ENCODE results near the gene UNC5B. TPM values are rescaled to one million over a fixed set of nuclear protein-coding genes. Genes with fewer than 3 reads are reported as not detected.

UNC5B gene
- total and polyA plus RNA-seq, 2 experiments from 2014 or later, result 12.7 to 15.5 TPM

DNA sequence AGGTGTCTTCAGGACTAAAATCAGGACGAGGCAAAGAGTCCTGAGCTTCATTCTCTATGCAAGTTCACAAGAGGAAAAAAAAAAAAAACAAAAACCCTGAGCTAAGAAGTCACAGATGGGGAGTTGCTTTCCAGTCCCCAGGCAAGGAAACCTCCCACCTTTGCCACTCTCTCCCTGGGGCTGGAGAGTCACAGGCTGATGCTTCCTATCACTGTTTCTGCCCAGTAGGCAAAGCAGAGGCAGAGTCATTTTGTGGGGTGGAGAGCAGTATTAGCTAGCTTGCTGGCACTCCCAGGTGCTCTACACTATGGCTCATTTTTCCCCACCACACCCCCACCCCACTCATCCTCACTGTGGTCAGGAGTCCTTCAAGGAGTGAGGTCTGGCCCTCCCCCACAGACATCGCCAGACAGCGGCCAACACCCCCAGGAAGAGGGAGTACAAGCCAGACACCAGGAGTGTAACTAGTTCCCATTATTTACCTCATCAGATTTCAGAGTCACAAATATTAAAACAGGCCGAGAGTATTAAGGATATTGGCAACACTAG lies 34.6 kb upstream of the UNC5B start:
- Histone ChIP-seq H2AFZ (no peak overlapping the region), H3K9me2 (replicated peaks; ENCODE audit: insufficient read depth) (no peaks in the 10 kb centered on the region), H3K4me2 (no peak overlapping the region), H4K20me1 (ENCODE audit: insufficient read depth, poor library complexity, severe bottlenecking) (no peaks in the 10 kb centered on the region), H3K9me3 (ENCODE audit: low read depth) (no peaks in the 10 kb centered on the region), H3K79me2 (no peaks in the 10 kb centered on the region), H3K27ac (no peak overlapping the region), H3K27me3 (no peaks in the 10 kb centered on the region), H3K4me1 (ENCODE audit: insufficient read depth) (no peaks in the 10 kb centered on the region), H3K4me3 (no peak overlapping the region), H3K36me3 (replicated peaks; ENCODE audit: insufficient read depth, low read depth) (no peaks in the 10 kb centered on the region)
- WGBS (ENCODE audit: low lambda C conversion rate, missing lambda C conversion rate), result 81% methylated on average over 4 of the region's 4 CpGs
- DNase-seq (ENCODE audit: low spot score), result no peak
- TF ChIP-seq, protein P1, sequence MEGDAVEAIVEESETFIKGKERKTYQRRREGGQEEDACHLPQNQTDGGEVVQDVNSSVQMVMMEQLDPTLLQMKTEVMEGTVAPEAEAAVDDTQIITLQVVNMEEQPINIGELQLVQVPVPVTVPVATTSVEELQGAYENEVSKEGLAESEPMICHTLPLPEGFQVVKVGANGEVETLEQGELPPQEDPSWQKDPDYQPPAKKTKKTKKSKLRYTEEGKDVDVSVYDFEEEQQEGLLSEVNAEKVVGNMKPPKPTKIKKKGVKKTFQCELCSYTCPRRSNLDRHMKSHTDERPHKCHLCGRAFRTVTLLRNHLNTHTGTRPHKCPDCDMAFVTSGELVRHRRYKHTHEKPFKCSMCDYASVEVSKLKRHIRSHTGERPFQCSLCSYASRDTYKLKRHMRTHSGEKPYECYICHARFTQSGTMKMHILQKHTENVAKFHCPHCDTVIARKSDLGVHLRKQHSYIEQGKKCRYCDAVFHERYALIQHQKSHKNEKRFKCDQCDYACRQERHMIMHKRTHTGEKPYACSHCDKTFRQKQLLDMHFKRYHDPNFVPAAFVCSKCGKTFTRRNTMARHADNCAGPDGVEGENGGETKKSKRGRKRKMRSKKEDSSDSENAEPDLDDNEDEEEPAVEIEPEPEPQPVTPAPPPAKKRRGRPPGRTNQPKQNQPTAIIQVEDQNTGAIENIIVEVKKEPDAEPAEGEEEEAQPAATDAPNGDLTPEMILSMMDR (IDR thresholded peaks at IDR 0.05; ENCODE audit: poor library complexity), result no peak
- TF ChIP-seq EZH2 (IDR thresholded peaks at IDR 0.05; ENCODE audit: borderline replicate concordance) (no peak), EZH2phosphoT487 (IDR thresholded peaks at IDR 0.05; ENCODE audit: low read depth, severe bottlenecking, unreplicated experiment) (no peak)

DNA sequence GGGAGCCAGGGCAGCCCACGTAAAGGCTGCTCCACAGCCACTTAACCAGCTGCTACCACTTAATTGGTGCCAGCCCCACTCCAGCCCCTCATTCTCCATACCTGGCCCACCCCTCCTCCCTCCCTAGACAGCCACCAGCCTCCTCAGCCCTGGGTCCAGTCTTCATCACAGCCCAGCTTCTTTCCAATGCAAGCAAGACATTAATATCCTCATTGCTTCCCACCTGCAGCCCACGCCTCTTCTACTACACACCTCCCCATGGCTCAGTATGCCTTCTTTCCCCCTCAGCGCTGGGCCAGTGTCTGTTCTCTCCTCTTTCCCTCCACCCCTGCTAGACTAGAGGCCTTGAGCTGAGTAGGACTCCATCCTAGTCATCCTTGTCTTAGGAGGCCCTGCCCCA lies 33.5 kb upstream of the UNC5B start:
- Histone ChIP-seq H3K9me3 (ENCODE audit: low read depth) (no peaks in the 10 kb centered on the region), H3K4me3 (no peak overlapping the region), H3K4me1 (ENCODE audit: insufficient read depth) (no peaks in the 10 kb centered on the region), H4K20me1 (ENCODE audit: insufficient read depth, poor library complexity, severe bottlenecking) (no peaks in the 10 kb centered on the region), H3K9me2 (replicated peaks; ENCODE audit: insufficient read depth) (no peaks in the 10 kb centered on the region), H3K27ac (no peak overlapping the region), H2AFZ (no peak overlapping the region), H3K36me3 (replicated peaks; ENCODE audit: insufficient read depth, low read depth) (no peaks in the 10 kb centered on the region), H3K79me2 (no peaks in the 10 kb centered on the region), H3K4me2 (no peak overlapping the region), H3K27me3 (no peaks in the 10 kb centered on the region)
- TF ChIP-seq, protein P1 (IDR thresholded peaks at IDR 0.05; ENCODE audit: poor library complexity), result no peak
- no peak for TF ChIP-seq EZH2phosphoT487 (IDR thresholded peaks at IDR 0.05; ENCODE audit: low read depth, severe bottlenecking, unreplicated experiment)
- TF ChIP-seq EZH2 (IDR thresholded peaks at IDR 0.05; ENCODE audit: borderline replicate concordance), result no peak
- 84% methylated on average over 3 of the region's 3 CpGs for WGBS (ENCODE audit: low lambda C conversion rate, missing lambda C conversion rate)
- no peak for DNase-seq (ENCODE audit: low spot score)

DNA sequence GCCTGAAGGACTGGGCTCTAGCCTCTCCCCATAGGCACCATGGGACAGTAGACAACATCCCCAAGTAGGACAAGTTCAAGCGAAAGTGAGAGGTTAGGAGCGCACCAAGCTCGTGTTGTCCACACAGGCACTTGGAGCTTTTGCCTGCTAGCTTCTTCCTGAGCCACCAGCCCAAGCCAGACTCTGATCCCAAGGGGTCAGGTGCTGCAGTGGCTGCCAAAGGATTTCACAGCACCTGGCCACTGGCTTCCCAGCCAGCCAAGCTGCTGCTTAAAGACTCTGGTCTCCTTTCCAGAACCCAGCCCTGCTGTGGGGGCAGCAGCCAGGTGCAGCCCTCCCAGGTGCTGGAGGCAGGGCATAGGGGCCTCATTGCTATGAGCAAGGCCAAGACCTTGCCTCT lies 33.0 kb upstream of the UNC5B start:
- H3K9me2 ChIP-seq (replicated peaks; ENCODE audit: insufficient read depth), result no peaks in the 10 kb centered on the region

DNA sequence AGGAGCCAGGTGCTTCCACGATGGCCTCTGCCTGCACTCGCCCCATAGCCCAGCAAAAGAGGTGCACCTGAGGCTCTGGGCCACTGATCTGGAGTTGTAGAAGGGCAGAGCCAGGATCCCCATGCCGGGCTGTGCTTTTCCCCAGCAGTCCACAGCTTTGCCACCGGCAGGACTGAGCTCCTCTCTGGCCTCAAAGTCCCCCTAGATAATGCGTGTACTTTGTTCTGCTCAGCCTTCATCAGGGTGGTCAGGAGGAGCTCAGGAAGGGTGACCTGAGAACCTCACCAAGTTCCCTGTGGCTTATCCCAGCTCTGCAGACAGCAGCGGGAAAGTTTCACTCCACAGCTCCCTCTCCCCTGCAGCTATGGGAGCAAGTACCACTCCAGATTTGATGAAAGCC lies 27.9 kb upstream of the UNC5B start:
- no peaks in the 10 kb centered on the region for H3K79me2 ChIP-seq
- WGBS (ENCODE audit: low lambda C conversion rate, missing lambda C conversion rate), result 75% methylated on average over 6 of the region's 6 CpGs
- no peaks in the 10 kb centered on the region for H3K4me1 ChIP-seq (ENCODE audit: insufficient read depth)
- no peaks in the 10 kb centered on the region for H3K36me3 ChIP-seq (replicated peaks; ENCODE audit: insufficient read depth, low read depth)
- TF ChIP-seq EZH2phosphoT487 (IDR thresholded peaks at IDR 0.05; ENCODE audit: low read depth, severe bottlenecking, unreplicated experiment), result no peak
- no peak for TF ChIP-seq EZH2 (IDR thresholded peaks at IDR 0.05; ENCODE audit: borderline replicate concordance)
- TF ChIP-seq, protein P1 (IDR thresholded peaks at IDR 0.05; ENCODE audit: poor library complexity), result no peak
- H4K20me1 ChIP-seq (ENCODE audit: insufficient read depth, poor library complexity, severe bottlenecking), result no peaks in the 10 kb centered on the region
- H3K9me2 ChIP-seq (replicated peaks; ENCODE audit: insufficient read depth), result no peaks in the 10 kb centered on the region
- DNase-seq (ENCODE audit: low spot score), result no peak
- no peak overlapping the region for H3K4me3 ChIP-seq
- no peaks in the 10 kb centered on the region for H3K27me3 ChIP-seq
- no peaks in the 10 kb centered on the region for H3K9me3 ChIP-seq (ENCODE audit: low read depth)
- no peak overlapping the region for H2AFZ ChIP-seq
- H3K4me2 ChIP-seq, result no peak overlapping the region
- no peak overlapping the region for H3K27ac ChIP-seq

More for the DNA sequence above, 33.0 kb upstream of the UNC5B start:
- H3K4me3 ChIP-seq, result no peak overlapping the region
- no peaks in the 10 kb centered on the region for H3K79me2 ChIP-seq
- no peaks in the 10 kb centered on the region for H3K27me3 ChIP-seq
- DNase-seq (ENCODE audit: low spot score), result no peak
- H3K36me3 ChIP-seq (replicated peaks; ENCODE audit: insufficient read depth, low read depth), result no peaks in the 10 kb centered on the region
- H3K4me1 ChIP-seq (ENCODE audit: insufficient read depth), result no peaks in the 10 kb centered on the region
- no peaks in the 10 kb centered on the region for H4K20me1 ChIP-seq (ENCODE audit: insufficient read depth, poor library complexity, severe bottlenecking)
- TF ChIP-seq EZH2 (IDR thresholded peaks at IDR 0.05; ENCODE audit: borderline replicate concordance) (no peak), EZH2phosphoT487 (IDR thresholded peaks at IDR 0.05; ENCODE audit: low read depth, severe bottlenecking, unreplicated experiment) (no peak)
- 97% methylated on average over 3 of the region's 3 CpGs for WGBS (ENCODE audit: low lambda C conversion rate, missing lambda C conversion rate)
- no peak overlapping the region for H2AFZ ChIP-seq
- H3K9me3 ChIP-seq (ENCODE audit: low read depth), result no peaks in the 10 kb centered on the region
- no peak overlapping the region for H3K4me2 ChIP-seq
- no peak overlapping the region for H3K27ac ChIP-seq
